ENCODE data around the gene CGRRF1.

CGRRF1 gene

GRCh38 chr14:54509546-54510501 is at the start of gene CGRRF1:
Gene CGRRF1, plus strand, starts transcription at chr14:54509906. Its CDS starts 54 bp downstream, at chr14:54509960.
- H3K4me3 ChIP-seq (ENCODE audit: low read length), result peak within 1 kb of the TSS; percentile 93
- peak; percentile 98 for DNase-seq (ENCODE audit: low read depth)
- peak; percentile 54 for TF ChIP-seq CTCF (IDR thresholded peaks at IDR 0.05; ENCODE audit: insufficient read depth, low read depth, low read length, missing control alignments)

- no peak overlapping the region for H3K4me3 ChIP-seq (ENCODE audit: low read length)
- DNase-seq (ENCODE audit: low read depth), result peak; percentile 64
- TF ChIP-seq CTCF (IDR thresholded peaks at IDR 0.05; ENCODE audit: insufficient read depth, low read depth, low read length, missing control alignments), result no peak
Observed at GRCh38 chr14:54462048-54462447, 47.7 kb upstream of the CGRRF1 start.

GRCh38 chr14:54465654-54466053 is 44.1 kb upstream of the CGRRF1 start:
- no peak overlapping the region for H3K4me3 ChIP-seq (ENCODE audit: low read length)
- no peak for DNase-seq (ENCODE audit: low read depth)
- TF ChIP-seq CTCF (IDR thresholded peaks at IDR 0.05; ENCODE audit: insufficient read depth, low read depth, low read length, missing control alignments), result no peak

- TF ChIP-seq CTCF (IDR thresholded peaks at IDR 0.05; ENCODE audit: insufficient read depth, low read depth, low read length, missing control alignments), result no peak
- no peak overlapping the region for H3K4me3 ChIP-seq (ENCODE audit: low read length)
- no peak for DNase-seq (ENCODE audit: low read depth)
Observed at GRCh38 chr14:54467280-54467679, 42.4 kb upstream of the CGRRF1 start.

GRCh38 chr14:54470701-54471100 is 39.0 kb upstream of the CGRRF1 start:
- TF ChIP-seq CTCF (IDR thresholded peaks at IDR 0.05; ENCODE audit: insufficient read depth, low read depth, low read length, missing control alignments), result no peak
- H3K4me3 ChIP-seq (ENCODE audit: low read length), result no peak overlapping the region
- no peak for DNase-seq (ENCODE audit: low read depth)

- no peak overlapping the region for H3K4me3 ChIP-seq (ENCODE audit: low read length)
- no peak for TF ChIP-seq CTCF (IDR thresholded peaks at IDR 0.05; ENCODE audit: insufficient read depth, low read depth, low read length, missing control alignments)
- no peak for DNase-seq (ENCODE audit: low read depth)
Observed at GRCh38 chr14:54471641-54472040, 38.1 kb upstream of the CGRRF1 start.
